Esophagus muscularis mucosa (tissue), 4 donors: ENCODE results near the gene NUP50.

Source experiments
- EP300 ChIP-seq: sonication (generic); formaldehyde crosslinking; IDR thresholded peaks from one replicate; pipeline ENCODE4 v1.6.1; 2017; ENCODE audit warnings: antibody characterized with exemption
- POLR2A ChIP-seq: fragments of 450-650 bp; IDR thresholded peaks from one replicate; pipeline ENCODE4 v1.6.1; 2017; ENCODE audit warnings: antibody characterized with exemption, moderate library complexity, mild to moderate bottlenecking, low read depth
- POLR2AphosphoS5 ChIP-seq, 2 donors: sonication (generic); formaldehyde crosslinking; IDR thresholded peaks; one replicate each; pipeline ENCODE4 v1.6.1; 2017; ENCODE audit warnings: antibody characterized with exemption in 2 of 2
- TF ChIP-seq, protein P1 (sequence below), 3 experiments: fragments of 200-600 bp in 2 of 3; fragments of 450-650 bp in 1 of 3; sonication (generic) in 2 of 3; IDR thresholded peaks; one replicate each; pipeline ENCODE4 v1.5.1; 2017 to 2019; ENCODE audit warnings: antibody characterized with exemption in 3 of 3, mild to moderate bottlenecking in 2 of 3, moderate library complexity in 1 of 3

DNA sequence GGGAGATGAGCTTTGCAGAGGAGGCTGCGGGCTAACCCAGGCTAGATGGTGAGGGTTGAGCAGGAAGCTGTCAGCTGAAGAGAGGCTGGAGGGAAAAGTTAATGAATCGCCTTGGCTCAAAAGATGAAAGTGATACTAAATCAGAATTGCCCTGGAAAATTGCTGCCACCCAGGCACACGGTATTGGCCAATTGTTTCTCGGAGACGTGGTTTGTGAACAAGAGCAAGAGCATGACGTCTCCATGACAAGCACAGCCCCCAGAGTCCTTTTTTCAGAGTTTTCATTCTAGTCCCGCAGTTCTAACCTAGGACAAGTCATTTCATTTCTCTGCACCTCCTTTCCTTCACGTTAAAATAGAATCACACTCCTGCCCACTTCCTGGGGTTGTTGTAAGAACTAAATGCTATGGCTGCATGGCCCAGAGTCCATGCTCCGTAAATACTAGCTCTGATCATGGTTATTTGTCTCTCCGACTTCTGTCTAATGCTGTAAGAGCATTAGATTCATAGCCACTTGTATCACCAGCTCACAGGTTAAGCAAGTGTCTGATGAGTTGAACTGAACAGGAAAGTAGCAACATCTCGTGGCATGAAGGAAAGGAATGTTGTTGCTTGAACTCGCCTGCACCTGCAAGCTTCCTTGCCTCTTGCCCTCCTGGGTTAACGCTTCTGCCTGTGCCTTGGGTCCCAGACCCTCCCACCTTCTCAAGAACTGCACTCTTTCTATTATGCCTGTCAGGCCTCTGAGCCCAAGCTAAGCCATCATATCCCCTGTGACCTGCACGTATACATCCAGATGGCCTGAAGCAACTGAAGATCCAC is 33.8 kb upstream of the NUP50 start:
- TF ChIP-seq, protein P1, sequence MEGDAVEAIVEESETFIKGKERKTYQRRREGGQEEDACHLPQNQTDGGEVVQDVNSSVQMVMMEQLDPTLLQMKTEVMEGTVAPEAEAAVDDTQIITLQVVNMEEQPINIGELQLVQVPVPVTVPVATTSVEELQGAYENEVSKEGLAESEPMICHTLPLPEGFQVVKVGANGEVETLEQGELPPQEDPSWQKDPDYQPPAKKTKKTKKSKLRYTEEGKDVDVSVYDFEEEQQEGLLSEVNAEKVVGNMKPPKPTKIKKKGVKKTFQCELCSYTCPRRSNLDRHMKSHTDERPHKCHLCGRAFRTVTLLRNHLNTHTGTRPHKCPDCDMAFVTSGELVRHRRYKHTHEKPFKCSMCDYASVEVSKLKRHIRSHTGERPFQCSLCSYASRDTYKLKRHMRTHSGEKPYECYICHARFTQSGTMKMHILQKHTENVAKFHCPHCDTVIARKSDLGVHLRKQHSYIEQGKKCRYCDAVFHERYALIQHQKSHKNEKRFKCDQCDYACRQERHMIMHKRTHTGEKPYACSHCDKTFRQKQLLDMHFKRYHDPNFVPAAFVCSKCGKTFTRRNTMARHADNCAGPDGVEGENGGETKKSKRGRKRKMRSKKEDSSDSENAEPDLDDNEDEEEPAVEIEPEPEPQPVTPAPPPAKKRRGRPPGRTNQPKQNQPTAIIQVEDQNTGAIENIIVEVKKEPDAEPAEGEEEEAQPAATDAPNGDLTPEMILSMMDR (IDR thresholded peaks at IDR 0.05) = no peak
- no peak for TF ChIP-seq POLR2A
- TF ChIP-seq EP300 = no peak
- no peak for TF ChIP-seq POLR2AphosphoS5 (IDR thresholded peaks at IDR 0.05)
